Spleen (tissue), 7 donors: ENCODE results near the gene TBC1D9B.

Experiments
- CTCF ChIP-seq, 11 experiments: fragments of 200-600 bp in 7 of 11; fragments of 450-650 bp in 4 of 11; sonication (generic) in 4 of 11; IDR thresholded peaks in 8 of 11; conservative IDR thresholded peaks in 3 of 11; 1 replicate in 7 of 11; 2 replicates in 4 of 11; pipeline versions ENCODE4 v1.4.0 to v1.8.0; 2016 to 2021; ENCODE audit warnings: antibody characterized with exemption in 11 of 11, inconsistent platforms in 4 of 11, mild to moderate bottlenecking in 1 of 11
- POLR2A ChIP-seq, 3 donors: fragments of 450-650 bp; IDR thresholded peaks; one replicate each; pipeline ENCODE4 v1.5.1; 2017; ENCODE audit warnings: antibody characterized with exemption in 3 of 3, mild to moderate bottlenecking in 1 of 3
- donor health status: DM: no; HTN: no; CAD: no; lungs with moderate emphysema.
- donor health status: DM: no; HTN: no; CAD: no.
- donor health status: DM: no; HTN: no; CAD: no.

DNA sequence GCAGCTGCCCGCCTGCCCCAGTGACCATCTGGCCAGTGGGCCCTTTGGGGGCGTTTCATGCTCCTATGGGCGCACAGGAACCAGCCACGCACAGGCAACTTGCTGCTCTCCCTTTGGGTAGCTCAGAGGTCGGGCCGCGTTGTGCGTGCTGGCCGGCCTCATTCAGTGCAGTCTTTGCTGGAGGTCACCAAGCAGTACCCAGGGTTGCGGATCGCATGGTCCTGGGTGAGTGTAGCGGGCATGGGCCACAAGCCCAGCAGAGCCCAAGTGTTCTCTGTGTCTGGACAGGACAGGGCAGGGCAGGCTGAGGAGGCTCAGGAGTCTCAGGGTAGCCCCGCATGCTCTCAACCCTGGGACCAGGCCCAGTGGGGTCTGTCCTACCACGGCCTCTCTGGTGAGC lies 39.2 kb downstream of the TBC1D9B start:
- TF ChIP-seq CTCF (IDR thresholded peaks at IDR 0.05 in 8 of 11, conservative IDR thresholded peaks at IDR 0.05 in 3 of 11) (no peak), POLR2A (IDR thresholded peaks at IDR 0.05) (no peak)
